Activated naive CD8-positive, alpha-beta T cell (primary cell): ENCODE data around the gene TXNDC5.
"Not testable (repeated sequence)": the region's sequence is repeated elsewhere in the genome, so short reads cannot be mapped to it uniquely, and the experiment has no call there.

Source experiments
- H3K27ac Mint-ChIP-seq: one replicate; pipeline ENCODE4 v1.8.0; 2021; ENCODE audit warnings: mixed read lengths
- H3K27me3 Mint-ChIP-seq: one replicate; pipeline ENCODE4 v1.8.0; 2021; ENCODE audit warnings: mixed read lengths
- H3K36me3 Mint-ChIP-seq: one replicate; pipeline ENCODE4 v1.8.0; 2021; ENCODE audit warnings: mixed read lengths
- H3K4me1 Mint-ChIP-seq: one replicate; pipeline ENCODE4 v1.8.0; 2021; ENCODE audit warnings: low read depth, mixed read lengths
- H3K4me3 Mint-ChIP-seq: one replicate; pipeline ENCODE4 v1.8.0; 2021; ENCODE audit warnings: mild to moderate bottlenecking, mixed read lengths
- H3K9me3 Mint-ChIP-seq: one replicate; pipeline ENCODE4 v1.8.0; 2021; ENCODE audit warnings: low read depth, mixed read lengths

The TXNDC5 gene

GRCh38 chr6:7894262-7895124 lies 16.1 kb downstream of the TXNDC5 start:
- H3K27ac Mint-ChIP-seq: no peak overlapping the region
- peaks cover 15% of the 10 kb centered on the region for H3K36me3 Mint-ChIP-seq
- no peak overlapping the region for H3K4me3 Mint-ChIP-seq
- no peaks in the 10 kb centered on the region for H3K4me1 Mint-ChIP-seq
- H3K27me3 Mint-ChIP-seq: no peaks in the 10 kb centered on the region
- no peaks in the 10 kb centered on the region for H3K9me3 Mint-ChIP-seq

- H3K9me3 Mint-ChIP-seq: no peaks in the 10 kb centered on the region
- H3K27ac Mint-ChIP-seq: no peak overlapping the region
- no peaks in the 10 kb centered on the region for H3K4me1 Mint-ChIP-seq
- H3K4me3 Mint-ChIP-seq: no peak overlapping the region
- no peaks in the 10 kb centered on the region for H3K27me3 Mint-ChIP-seq
- peaks cover 15% of the 10 kb centered on the region for H3K36me3 Mint-ChIP-seq
Observed at GRCh38 chr6:7893342-7893741, 17.2 kb downstream of the TXNDC5 start.

- not testable (repeated sequence) for H3K9me3 Mint-ChIP-seq, H3K4me1 Mint-ChIP-seq, H3K27me3 Mint-ChIP-seq, H3K27ac Mint-ChIP-seq, H3K4me3 Mint-ChIP-seq
- peaks cover 18% of the 10 kb centered on the region for H3K36me3 Mint-ChIP-seq
Observed at GRCh38 chr6:7892367-7892766, 18.2 kb downstream of the TXNDC5 start.

GRCh38 chr6:7891078-7891872 lies 19.3 kb downstream of the TXNDC5 start:
- Mint-ChIP-seq H3K27me3 (no peaks in the 10 kb centered on the region), H3K4me1 (no peaks in the 10 kb centered on the region), H3K4me3 (no peak overlapping the region), H3K9me3 (no peaks in the 10 kb centered on the region), H3K36me3 (peaks cover 23% of the 10 kb centered on the region), H3K27ac (no peak overlapping the region)

- Mint-ChIP-seq H3K4me3 (no peak overlapping the region), H3K4me1 (no peaks in the 10 kb centered on the region), H3K9me3 (no peaks in the 10 kb centered on the region), H3K36me3 (peaks cover 28% of the 10 kb centered on the region), H3K27ac (no peak overlapping the region), H3K27me3 (no peaks in the 10 kb centered on the region)
Observed at GRCh38 chr6:7888587-7889357, 21.8 kb downstream of the TXNDC5 start.

GRCh38 chr6:7887278-7887991 lies 23.2 kb downstream of the TXNDC5 start:
- Mint-ChIP-seq H3K27ac (no peak overlapping the region), H3K9me3 (no peaks in the 10 kb centered on the region), H3K4me1 (no peaks in the 10 kb centered on the region), H3K36me3 (peaks cover 34% of the 10 kb centered on the region), H3K27me3 (no peaks in the 10 kb centered on the region), H3K4me3 (no peak overlapping the region)

- H3K27ac Mint-ChIP-seq: no peak overlapping the region
- H3K4me1 Mint-ChIP-seq: no peaks in the 10 kb centered on the region
- H3K36me3 Mint-ChIP-seq: peaks cover 37% of the 10 kb centered on the region
- H3K4me3 Mint-ChIP-seq: no peak overlapping the region
- H3K27me3 Mint-ChIP-seq: no peaks in the 10 kb centered on the region
- no peaks in the 10 kb centered on the region for H3K9me3 Mint-ChIP-seq
Observed at GRCh38 chr6:7886132-7886531, 24.5 kb downstream of the TXNDC5 start.

GRCh38 chr6:7883381-7883780 lies 27.2 kb downstream of the TXNDC5 start:
- Mint-ChIP-seq H3K36me3 (peaks cover 45% of the 10 kb centered on the region), H3K9me3 (no peaks in the 10 kb centered on the region), H3K4me1 (no peaks in the 10 kb centered on the region), H3K27me3 (no peaks in the 10 kb centered on the region), H3K27ac (no peak overlapping the region), H3K4me3 (no peak overlapping the region)

GRCh38 chr6:7882505-7883257 lies 27.9 kb downstream of the TXNDC5 start:
- Mint-ChIP-seq H3K4me1 (no peaks in the 10 kb centered on the region), H3K27me3 (no peaks in the 10 kb centered on the region), H3K9me3 (no peaks in the 10 kb centered on the region), H3K4me3 (no peak overlapping the region), H3K36me3 (peaks cover 42% of the 10 kb centered on the region), H3K27ac (no peak overlapping the region)

- H3K4me3 Mint-ChIP-seq: no peak overlapping the region
- H3K27me3 Mint-ChIP-seq: no peaks in the 10 kb centered on the region
- no peaks in the 10 kb centered on the region for H3K9me3 Mint-ChIP-seq
- H3K36me3 Mint-ChIP-seq: peaks cover 37% of the 10 kb centered on the region
- no peaks in the 10 kb centered on the region for H3K4me1 Mint-ChIP-seq
- H3K27ac Mint-ChIP-seq: no peak overlapping the region
Observed at GRCh38 chr6:7881765-7882500, 28.7 kb downstream of the TXNDC5 start.

GRCh38 chr6:7880718-7881107 lies 29.9 kb downstream of the TXNDC5 start:
- Mint-ChIP-seq H3K36me3 (peaks cover 31% of the 10 kb centered on the region), H3K4me1 (no peaks in the 10 kb centered on the region), H3K27me3 (no peaks in the 10 kb centered on the region), H3K4me3 (no peak overlapping the region), H3K27ac (no peak overlapping the region), H3K9me3 (no peaks in the 10 kb centered on the region)

- H3K27me3 Mint-ChIP-seq: no peaks in the 10 kb centered on the region
- peaks cover 30% of the 10 kb centered on the region for H3K36me3 Mint-ChIP-seq
- H3K4me3 Mint-ChIP-seq: no peak overlapping the region
- H3K4me1 Mint-ChIP-seq: no peaks in the 10 kb centered on the region
- H3K9me3 Mint-ChIP-seq: no peaks in the 10 kb centered on the region
- H3K27ac Mint-ChIP-seq: no peak overlapping the region
Observed at GRCh38 chr6:7879980-7880717, 30.4 kb downstream of the TXNDC5 start.

- Mint-ChIP-seq H3K27ac (no peak overlapping the region), H3K36me3 (peaks cover 28% of the 10 kb centered on the region), H3K9me3 (no peaks in the 10 kb centered on the region), H3K4me1 (no peaks in the 10 kb centered on the region), H3K27me3 (no peaks in the 10 kb centered on the region), H3K4me3 (no peak overlapping the region)
Observed at GRCh38 chr6:7879579-7879978, 31.0 kb downstream of the TXNDC5 start.
